ENCODE data around the gene LMLN.
A peak's percentile ranks its signal among the peaks of the same experiment; 100 is the strongest.
"Not testable (repeated sequence)": the region's sequence is repeated elsewhere in the genome, so short reads cannot be mapped to it uniquely, and the experiment has no call there.

The LMLN gene, protein sequence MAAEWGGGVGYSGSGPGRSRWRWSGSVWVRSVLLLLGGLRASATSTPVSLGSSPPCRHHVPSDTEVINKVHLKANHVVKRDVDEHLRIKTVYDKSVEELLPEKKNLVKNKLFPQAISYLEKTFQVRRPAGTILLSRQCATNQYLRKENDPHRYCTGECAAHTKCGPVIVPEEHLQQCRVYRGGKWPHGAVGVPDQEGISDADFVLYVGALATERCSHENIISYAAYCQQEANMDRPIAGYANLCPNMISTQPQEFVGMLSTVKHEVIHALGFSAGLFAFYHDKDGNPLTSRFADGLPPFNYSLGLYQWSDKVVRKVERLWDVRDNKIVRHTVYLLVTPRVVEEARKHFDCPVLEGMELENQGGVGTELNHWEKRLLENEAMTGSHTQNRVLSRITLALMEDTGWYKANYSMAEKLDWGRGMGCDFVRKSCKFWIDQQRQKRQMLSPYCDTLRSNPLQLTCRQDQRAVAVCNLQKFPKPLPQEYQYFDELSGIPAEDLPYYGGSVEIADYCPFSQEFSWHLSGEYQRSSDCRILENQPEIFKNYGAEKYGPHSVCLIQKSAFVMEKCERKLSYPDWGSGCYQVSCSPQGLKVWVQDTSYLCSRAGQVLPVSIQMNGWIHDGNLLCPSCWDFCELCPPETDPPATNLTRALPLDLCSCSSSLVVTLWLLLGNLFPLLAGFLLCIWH

DNA sequence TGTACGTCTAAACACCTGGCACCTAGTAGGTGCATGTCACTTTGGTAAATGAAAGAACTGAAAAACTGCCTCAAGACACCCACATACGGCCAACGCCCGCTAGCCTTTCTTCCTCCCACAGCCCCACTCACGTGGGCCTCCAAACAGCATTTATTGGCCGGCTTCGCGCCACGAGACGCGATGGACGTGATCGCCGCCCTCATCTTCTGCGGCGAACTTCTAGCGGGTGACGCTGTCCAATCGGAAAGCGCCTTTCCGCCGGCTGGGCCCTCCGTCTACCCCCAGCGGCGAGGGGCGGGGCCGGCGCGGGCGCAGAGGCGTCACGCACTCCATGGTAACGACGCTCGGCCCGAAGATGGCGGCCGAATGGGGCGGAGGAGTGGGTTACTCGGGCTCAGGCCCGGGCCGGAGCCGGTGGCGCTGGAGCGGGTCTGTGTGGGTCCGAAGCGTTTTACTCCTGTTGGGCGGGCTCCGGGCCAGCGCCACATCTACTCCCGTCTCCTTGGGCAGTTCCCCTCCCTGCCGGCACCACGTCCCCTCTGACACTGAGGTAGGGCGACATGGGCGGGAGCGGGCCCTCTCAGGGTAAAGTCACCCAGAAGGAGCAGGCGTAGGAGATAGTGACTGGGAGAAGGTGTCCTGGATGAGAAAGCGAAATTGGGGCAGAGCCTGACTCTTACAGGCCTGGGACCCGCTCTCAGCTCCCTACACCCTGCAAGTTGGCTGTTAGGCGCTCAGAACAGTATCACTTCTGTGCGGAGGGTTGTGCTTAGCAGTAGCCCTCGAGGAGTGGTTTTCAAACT is at the start of gene LMLN:
Gene LMLN, plus strand, starts transcription at position 327 of the 803 bp plus-strand sequence. Its CDS starts 29 bp downstream, at position 356.
- H3K36me3 ChIP-seq (ENCODE audit: control insufficient read depth, insufficient read depth, low read length) = peaks cover 5% of the 10 kb centered on the region; the same call in 1 of the 2 replicates
- H3K9me3 ChIP-seq (ENCODE audit: control insufficient read depth, insufficient read depth, low read length) = no peaks in the 10 kb centered on the region
- no peaks in the 10 kb centered on the region for H3K27me3 ChIP-seq (ENCODE audit: control insufficient read depth, insufficient read depth, low read length)
- no peak within 1 kb of the TSS for H3K27ac ChIP-seq (ENCODE audit: low read length)
- H3K4me3 ChIP-seq (ENCODE audit: low read length) = peak within 1 kb of the TSS; percentile 54; the same call in 1 of the 2 replicates
- WGBS (ENCODE audit: insufficient coverage, insufficient read length) = no CpG with 5 or more reads among the region's 62 CpGs
- peak; percentile 77 for DNase-seq (ENCODE audit: low read depth, low spot score)
- no peaks in the 10 kb centered on the region for H3K4me1 ChIP-seq (ENCODE audit: control insufficient read depth, insufficient read depth, low read length)

DNA sequence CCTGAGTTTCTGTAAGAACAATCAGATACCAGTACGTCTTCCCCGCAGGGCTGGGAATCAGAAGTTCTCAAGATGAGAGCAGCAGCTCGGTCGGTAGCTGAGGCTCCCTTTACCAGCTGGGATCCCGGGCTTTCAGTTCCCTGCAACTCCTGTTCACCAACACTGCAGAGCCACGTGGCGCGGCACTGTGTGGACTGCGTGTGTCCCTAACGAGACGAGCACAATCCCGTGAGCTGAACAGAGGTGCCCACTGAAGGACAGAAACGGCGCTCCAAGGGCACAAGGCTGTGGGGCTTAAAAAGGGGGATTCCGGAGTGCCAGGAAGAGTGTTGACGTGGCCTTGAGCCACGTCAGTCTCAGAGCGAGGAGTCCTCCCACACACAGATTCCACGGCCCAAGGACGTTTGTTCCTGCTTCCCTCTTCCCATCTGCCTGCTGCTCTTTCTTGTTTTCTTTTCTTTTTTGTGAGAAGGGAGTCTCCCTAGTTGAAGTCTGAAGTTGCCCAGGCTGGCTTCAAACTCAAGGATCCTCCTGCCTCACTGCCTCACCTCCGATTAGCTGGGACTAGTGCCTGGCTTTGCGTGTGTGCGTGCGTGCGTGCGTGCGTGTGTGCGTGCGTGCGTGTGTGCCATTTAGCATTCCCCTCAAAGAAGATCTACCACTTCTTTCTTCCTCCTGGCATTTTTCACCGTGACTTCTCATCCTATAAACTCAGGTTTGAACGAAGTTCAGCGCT is 47.1 kb upstream of the LMLN start:
- no peaks in the 10 kb centered on the region for H3K36me3 ChIP-seq (ENCODE audit: control insufficient read depth, insufficient read depth, low read length)
- no peak overlapping the region for H3K27ac ChIP-seq (ENCODE audit: low read length)
- H3K4me3 ChIP-seq (ENCODE audit: low read length) = no peak overlapping the region
- no peaks in the 10 kb centered on the region for H3K27me3 ChIP-seq (ENCODE audit: control insufficient read depth, insufficient read depth, low read length)
- DNase-seq (ENCODE audit: low read depth, low spot score) = no peak
- no peaks in the 10 kb centered on the region for H3K9me3 ChIP-seq (ENCODE audit: control insufficient read depth, insufficient read depth, low read length)
- no peaks in the 10 kb centered on the region for H3K4me1 ChIP-seq (ENCODE audit: control insufficient read depth, insufficient read depth, low read length)
- no CpG with 5 or more reads among the region's 33 CpGs for WGBS (ENCODE audit: insufficient coverage, insufficient read length)

DNA sequence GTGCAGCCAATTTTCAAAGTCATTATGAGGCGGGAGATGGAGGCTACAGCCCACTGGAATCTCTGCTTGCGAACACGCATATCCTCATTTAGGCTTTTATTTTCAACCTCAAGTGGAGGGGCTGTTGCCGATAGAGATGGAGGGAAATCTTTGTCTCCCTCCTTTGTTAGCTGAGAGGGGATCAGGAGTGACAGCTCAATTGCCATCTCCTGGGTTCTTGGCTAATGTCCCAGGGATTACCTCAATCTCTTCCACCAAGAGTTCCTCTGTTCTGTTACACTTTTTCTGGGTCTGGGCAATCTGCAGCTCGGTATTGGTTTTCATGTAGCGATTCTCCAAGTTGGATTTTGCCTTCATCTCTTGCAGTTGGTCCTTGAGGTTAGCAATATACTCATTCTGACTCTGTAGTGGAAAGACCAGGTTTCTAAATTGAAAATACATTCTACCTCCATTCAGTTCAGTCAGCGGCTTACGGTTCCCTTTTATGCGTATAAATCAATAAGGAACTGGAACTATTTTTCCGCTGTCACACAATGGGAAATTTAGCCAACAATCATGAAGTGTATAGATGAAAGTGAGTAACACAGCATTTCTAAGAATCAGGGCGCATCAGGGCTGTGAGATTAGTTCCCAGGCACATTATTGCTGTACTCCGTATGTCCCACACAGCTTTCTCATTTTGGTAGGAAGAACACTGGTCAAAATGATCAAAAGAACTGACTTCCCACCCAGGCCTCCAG is 46.2 kb upstream of the LMLN start:
- Histone ChIP-seq H3K27me3 (ENCODE audit: control insufficient read depth, insufficient read depth, low read length) (no peaks in the 10 kb centered on the region), H3K36me3 (ENCODE audit: control insufficient read depth, insufficient read depth, low read length) (no peaks in the 10 kb centered on the region), H3K27ac (ENCODE audit: low read length) (no peak overlapping the region), H3K4me1 (ENCODE audit: control insufficient read depth, insufficient read depth, low read length) (no peaks in the 10 kb centered on the region), H3K9me3 (ENCODE audit: control insufficient read depth, insufficient read depth, low read length) (no peaks in the 10 kb centered on the region), H3K4me3 (ENCODE audit: low read length) (no peak overlapping the region)
- no CpG with 5 or more reads among the region's 12 CpGs for WGBS (ENCODE audit: insufficient coverage, insufficient read length)
- DNase-seq (ENCODE audit: low read depth, low spot score) = no peak

DNA sequence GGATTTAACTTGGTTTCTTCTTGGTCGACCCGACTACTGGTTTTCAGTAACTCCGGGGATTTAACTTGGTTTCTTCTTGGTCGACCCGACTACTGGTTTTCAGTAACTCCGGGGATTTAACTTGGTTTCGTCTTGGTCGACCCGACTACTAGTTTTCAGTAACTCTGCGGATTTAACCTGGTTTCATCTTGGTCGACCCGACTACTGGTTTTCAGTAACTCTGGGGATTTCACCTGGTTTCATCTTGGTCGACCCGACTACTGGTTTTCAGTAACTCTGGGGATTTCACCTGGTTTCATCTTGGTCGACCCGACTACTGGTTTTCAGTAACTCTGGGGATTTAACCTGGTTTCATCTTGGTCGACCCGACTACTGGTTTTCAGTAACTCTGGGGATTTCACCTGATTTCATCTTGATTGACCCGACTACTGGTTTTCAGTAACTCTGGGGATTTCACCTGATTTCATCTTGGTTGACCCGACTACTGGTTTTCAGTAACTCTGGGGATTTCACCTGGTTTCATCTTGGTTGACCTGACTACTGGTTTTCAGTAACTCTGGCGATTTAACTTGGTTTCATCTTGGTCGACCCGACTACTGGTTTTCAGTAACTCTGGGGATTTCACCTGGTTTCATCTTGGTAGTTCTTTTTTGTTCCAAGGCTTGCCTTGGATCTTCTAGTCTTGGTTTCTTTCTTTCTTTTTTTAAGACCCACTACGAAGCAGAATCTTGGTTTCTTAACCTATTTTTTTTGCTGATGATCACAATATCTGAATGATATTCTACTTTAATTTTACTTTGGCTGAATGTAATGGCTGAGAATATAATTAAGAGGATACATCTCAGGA is 38.4 kb upstream of the LMLN start:
- H3K9me3 ChIP-seq (ENCODE audit: control insufficient read depth, insufficient read depth, low read length); H3K4me1 ChIP-seq (ENCODE audit: control insufficient read depth, insufficient read depth, low read length); H3K4me3 ChIP-seq (ENCODE audit: low read length); DNase-seq (ENCODE audit: low read depth, low spot score); H3K36me3 ChIP-seq (ENCODE audit: control insufficient read depth, insufficient read depth, low read length); H3K27me3 ChIP-seq (ENCODE audit: control insufficient read depth, insufficient read depth, low read length); H3K27ac ChIP-seq (ENCODE audit: low read length): not testable (repeated sequence)
- WGBS (ENCODE audit: insufficient coverage, insufficient read length) = no CpG with 5 or more reads among the region's 24 CpGs

DNA sequence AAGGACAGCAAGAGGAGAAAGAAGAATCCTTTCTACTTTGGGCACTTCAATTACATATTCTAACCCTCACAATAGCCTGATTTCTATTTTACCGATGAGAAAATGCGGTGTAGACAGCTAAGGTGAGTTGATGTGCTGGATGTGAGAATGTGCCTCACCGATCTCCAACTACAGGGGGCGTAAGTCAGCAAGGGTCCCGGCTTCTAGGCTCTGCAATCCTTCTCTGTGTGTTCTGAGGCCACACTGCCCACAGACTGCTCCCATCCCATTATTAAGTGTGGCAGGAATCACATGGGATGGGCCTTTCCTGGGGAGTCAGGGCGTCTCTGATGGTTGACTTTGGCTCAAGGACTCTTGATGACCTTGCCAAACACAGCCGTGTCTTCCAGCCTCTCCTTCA is 33.6 kb upstream of the LMLN start:
- peak; percentile 41 for DNase-seq (ENCODE audit: low read depth, low spot score)
- no CpG with 5 or more reads among the region's 7 CpGs for WGBS (ENCODE audit: insufficient coverage, insufficient read length)

DNA sequence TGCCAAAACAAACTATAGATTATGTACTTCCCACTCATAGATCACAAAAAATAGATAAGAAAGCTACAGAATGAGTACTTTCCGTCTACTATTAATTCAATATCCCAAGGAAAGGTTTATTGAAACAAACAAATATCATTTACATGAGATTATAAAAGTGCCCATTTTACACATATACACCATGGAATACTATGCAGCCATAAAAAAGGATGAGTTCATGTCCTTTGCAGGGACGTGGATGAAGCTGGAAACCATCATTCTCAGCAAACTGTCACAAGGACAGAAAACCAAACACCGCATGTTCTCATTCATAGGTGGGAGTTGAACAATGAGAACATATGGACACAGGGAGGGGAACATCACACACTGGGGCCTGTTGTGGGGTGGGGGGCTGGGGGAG is 32.4 kb upstream of the LMLN start:
- not testable (repeated sequence) for H3K36me3 ChIP-seq (ENCODE audit: control insufficient read depth, insufficient read depth, low read length); H3K4me3 ChIP-seq (ENCODE audit: low read length); H3K27me3 ChIP-seq (ENCODE audit: control insufficient read depth, insufficient read depth, low read length); H3K27ac ChIP-seq (ENCODE audit: low read length); DNase-seq (ENCODE audit: low read depth, low spot score); H3K4me1 ChIP-seq (ENCODE audit: control insufficient read depth, insufficient read depth, low read length); H3K9me3 ChIP-seq (ENCODE audit: control insufficient read depth, insufficient read depth, low read length)
- WGBS (ENCODE audit: insufficient coverage, insufficient read length) = no CpG with 5 or more reads among the region's 3 CpGs

More for the DNA sequence above, 33.6 kb upstream of the LMLN start:
- Histone ChIP-seq H3K27me3 (ENCODE audit: control insufficient read depth, insufficient read depth, low read length) (no peaks in the 10 kb centered on the region), H3K9me3 (ENCODE audit: control insufficient read depth, insufficient read depth, low read length) (no peaks in the 10 kb centered on the region), H3K36me3 (ENCODE audit: control insufficient read depth, insufficient read depth, low read length) (no peaks in the 10 kb centered on the region), H3K4me3 (ENCODE audit: low read length) (no peak overlapping the region), H3K4me1 (ENCODE audit: control insufficient read depth, insufficient read depth, low read length) (no peaks in the 10 kb centered on the region), H3K27ac (ENCODE audit: low read length) (no peak overlapping the region)

DNA sequence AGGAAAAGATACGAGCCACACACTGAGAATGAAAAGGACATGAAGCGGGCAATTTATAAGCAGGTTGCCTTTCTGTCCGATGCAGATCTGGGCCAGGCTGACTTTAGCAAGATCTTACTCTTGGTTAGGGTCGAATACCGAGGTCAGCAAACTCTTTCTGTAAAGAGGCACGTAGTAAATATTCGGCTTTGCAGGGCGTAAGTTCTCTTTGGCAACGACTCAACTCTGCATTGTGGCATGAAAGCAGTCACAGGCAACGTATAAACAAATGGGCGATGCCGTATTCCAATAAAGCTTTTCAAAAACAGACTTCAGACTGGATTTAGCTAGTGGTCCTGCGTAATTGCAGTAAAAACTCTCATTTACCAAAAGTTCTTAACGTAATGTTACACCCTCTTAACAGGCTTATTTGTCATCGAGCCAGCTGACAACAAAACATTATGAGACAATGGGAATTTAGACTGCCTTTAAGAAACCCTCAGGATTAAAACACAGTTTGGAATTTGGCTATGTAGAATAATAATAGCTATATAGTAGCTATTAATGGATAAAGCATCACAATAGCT is 23.1 kb upstream of the LMLN start:
- Histone ChIP-seq H3K27me3 (ENCODE audit: control insufficient read depth, insufficient read depth, low read length) (no peaks in the 10 kb centered on the region), H3K27ac (ENCODE audit: low read length) (no peak overlapping the region), H3K9me3 (ENCODE audit: control insufficient read depth, insufficient read depth, low read length) (no peaks in the 10 kb centered on the region), H3K36me3 (ENCODE audit: control insufficient read depth, insufficient read depth, low read length) (no peaks in the 10 kb centered on the region), H3K4me3 (ENCODE audit: low read length) (no peak overlapping the region), H3K4me1 (ENCODE audit: control insufficient read depth, insufficient read depth, low read length) (no peaks in the 10 kb centered on the region)
- DNase-seq (ENCODE audit: low read depth, low spot score) = no peak
- no CpG with 5 or more reads among the region's 15 CpGs for WGBS (ENCODE audit: insufficient coverage, insufficient read length)

DNA sequence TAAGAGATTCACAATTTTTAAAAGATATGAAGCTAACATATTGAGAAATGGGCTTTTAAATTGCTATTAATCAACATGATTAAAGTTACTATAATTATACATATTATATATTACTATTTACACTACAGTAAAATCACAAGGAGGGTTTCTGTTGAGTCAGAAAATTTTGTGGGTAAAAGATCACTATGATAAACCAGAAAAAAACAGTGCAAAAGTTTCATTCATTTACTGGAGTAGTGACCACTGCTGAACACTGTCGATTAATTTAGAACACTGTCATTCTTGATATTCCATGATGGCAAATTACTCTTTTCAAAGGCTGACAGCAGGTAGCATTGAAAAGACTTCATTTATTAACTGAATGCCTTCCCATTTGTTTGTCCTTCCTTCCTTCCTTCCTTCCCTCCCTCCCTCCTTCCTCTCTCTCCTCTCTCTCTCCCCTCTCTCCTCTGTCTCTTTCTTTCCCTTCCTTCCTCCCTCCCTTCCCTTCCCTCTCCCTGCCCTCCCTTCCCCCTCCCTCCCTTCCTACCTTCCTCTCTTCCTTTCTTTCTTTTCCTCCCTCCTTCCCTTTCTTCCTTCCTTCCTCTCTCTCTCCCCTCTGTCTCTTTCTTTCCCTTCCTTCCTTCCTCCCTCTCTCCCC is 19.2 kb upstream of the LMLN start:
- DNase-seq (ENCODE audit: low read depth, low spot score) = no peak
- Histone ChIP-seq H3K27me3 (ENCODE audit: control insufficient read depth, insufficient read depth, low read length) (no peaks in the 10 kb centered on the region), H3K36me3 (ENCODE audit: control insufficient read depth, insufficient read depth, low read length) (no peaks in the 10 kb centered on the region), H3K4me1 (ENCODE audit: control insufficient read depth, insufficient read depth, low read length) (no peaks in the 10 kb centered on the region), H3K4me3 (ENCODE audit: low read length) (no peak overlapping the region), H3K9me3 (ENCODE audit: control insufficient read depth, insufficient read depth, low read length) (no peaks in the 10 kb centered on the region), H3K27ac (ENCODE audit: low read length) (no peak overlapping the region)
- no CpG with 5 or more reads among the region's 1 CpG for WGBS (ENCODE audit: insufficient coverage, insufficient read length)
